Measurements from ENCODE around the gene CYTH1.

CYTH1 gene

DNA sequence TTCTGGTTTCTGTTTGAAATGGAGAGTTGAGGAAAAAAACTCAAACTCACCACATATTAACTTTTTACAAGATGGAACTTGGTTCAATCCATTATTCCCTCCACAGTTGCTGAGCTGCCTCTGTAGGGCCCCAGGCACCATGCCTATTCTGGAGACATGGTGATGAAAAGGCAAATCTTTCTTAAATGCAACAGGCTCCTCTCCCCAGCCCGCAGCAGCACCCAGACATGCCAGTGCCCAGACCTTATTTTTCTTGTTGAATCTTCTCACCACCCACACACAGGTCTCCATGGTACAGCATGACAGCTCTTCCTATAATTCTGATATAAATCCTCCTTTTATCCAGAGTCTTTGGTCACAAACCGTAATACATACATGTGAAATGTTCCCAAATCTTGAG, 7.6 kb downstream of the CYTH1 start (continued):
- TF ChIP-seq ZFP30 (CRISPR knock-in tag; IDR thresholded peaks at IDR 0.05), result no peak

DNA sequence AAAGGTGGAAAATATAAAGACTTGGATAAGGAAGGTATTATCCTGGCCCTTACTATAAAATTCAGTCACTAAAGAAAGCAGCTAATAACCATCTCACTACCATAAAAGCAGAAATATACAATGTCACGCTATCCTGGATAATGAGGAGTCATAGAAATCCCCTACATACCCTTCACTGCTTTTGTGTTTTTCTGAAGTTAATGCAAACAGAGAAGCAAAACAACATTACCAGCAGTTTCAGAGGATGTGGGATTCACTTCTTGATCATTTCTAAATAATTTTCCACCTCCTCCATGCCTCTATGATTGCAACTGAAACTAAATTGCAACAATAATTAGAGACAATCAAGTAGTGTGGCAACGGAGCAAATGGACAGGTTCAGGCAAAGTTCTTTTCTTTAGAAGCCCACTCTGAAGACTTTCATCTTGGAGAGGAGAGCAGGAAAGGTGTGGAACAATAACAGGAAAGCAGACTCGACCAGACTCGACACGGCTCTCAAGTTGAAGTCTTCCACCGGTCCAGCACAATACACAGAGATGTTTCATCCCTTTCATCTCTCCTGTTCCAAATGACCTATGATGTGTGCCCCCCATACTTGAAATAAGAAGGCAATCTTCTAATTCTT, 10.2 kb downstream of the CYTH1 start:
- ATAC-seq, result no peak
- TF ChIP-seq ARNTL (CRISPR knock-in tag; IDR thresholded peaks at IDR 0.05; ENCODE audit: borderline replicate concordance, low read depth) (no peak), ISL1 (CRISPR knock-in tag; IDR thresholded peaks at IDR 0.05) (no peak), ZFP3 (CRISPR knock-in tag; IDR thresholded peaks at IDR 0.05) (no peak), ESRRG (CRISPR knock-in tag; IDR thresholded peaks at IDR 0.05) (no peak), ZNF8 (CRISPR knock-in tag; IDR thresholded peaks at IDR 0.05) (no peak), ZFP30 (CRISPR knock-in tag; IDR thresholded peaks at IDR 0.05) (no peak)
- TF ChIP-seq, protein P1, sequence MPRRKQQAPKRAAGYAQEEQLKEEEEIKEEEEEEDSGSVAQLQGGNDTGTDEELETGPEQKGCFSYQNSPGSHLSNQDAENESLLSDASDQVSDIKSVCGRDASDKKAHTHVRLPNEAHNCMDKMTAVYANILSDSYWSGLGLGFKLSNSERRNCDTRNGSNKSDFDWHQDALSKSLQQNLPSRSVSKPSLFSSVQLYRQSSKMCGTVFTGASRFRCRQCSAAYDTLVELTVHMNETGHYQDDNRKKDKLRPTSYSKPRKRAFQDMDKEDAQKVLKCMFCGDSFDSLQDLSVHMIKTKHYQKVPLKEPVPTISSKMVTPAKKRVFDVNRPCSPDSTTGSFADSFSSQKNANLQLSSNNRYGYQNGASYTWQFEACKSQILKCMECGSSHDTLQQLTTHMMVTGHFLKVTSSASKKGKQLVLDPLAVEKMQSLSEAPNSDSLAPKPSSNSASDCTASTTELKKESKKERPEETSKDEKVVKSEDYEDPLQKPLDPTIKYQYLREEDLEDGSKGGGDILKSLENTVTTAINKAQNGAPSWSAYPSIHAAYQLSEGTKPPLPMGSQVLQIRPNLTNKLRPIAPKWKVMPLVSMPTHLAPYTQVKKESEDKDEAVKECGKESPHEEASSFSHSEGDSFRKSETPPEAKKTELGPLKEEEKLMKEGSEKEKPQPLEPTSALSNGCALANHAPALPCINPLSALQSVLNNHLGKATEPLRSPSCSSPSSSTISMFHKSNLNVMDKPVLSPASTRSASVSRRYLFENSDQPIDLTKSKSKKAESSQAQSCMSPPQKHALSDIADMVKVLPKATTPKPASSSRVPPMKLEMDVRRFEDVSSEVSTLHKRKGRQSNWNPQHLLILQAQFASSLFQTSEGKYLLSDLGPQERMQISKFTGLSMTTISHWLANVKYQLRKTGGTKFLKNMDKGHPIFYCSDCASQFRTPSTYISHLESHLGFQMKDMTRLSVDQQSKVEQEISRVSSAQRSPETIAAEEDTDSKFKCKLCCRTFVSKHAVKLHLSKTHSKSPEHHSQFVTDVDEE (CRISPR knock-in tag; IDR thresholded peaks at IDR 0.05), result no peak
- TF ChIP-seq, protein P2, sequence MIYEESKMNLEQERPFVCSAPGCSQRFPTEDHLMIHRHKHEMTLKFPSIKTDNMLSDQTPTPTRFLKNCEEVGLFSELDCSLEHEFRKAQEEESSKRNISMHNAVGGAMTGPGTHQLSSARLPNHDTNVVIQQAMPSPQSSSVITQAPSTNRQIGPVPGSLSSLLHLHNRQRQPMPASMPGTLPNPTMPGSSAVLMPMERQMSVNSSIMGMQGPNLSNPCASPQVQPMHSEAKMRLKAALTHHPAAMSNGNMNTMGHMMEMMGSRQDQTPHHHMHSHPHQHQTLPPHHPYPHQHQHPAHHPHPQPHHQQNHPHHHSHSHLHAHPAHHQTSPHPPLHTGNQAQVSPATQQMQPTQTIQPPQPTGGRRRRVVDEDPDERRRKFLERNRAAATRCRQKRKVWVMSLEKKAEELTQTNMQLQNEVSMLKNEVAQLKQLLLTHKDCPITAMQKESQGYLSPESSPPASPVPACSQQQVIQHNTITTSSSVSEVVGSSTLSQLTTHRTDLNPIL (CRISPR knock-in tag; IDR thresholded peaks at IDR 0.05; ENCODE audit: low read depth), result no peak

DNA sequence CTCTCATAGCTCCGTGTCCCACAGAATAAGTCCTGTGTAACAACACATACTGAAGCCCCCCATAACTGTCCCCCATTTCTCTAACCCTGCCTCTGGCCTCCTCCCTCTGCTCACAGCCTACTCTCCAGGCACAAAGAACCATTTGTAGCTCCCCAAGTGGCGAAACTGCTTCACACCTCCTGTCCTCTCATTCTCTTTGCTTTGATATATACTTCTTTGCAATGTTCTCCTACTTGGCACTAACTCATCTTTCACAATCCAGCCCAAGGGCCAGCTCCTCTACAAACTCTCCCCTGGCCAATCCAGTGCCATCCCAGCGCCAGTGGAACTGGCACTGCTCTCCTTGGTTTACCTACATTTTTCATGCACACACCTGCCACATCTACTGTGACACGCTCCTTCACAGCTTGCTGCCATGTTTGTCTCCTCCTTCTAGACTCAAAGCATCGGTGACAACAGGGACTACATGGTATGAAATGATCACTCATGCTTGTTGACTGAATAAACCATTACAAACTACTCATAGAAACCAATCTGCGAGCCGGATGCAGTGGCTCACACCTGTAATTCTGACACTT, 12.8 kb downstream of the CYTH1 start:
- TF ChIP-seq, protein P3, sequence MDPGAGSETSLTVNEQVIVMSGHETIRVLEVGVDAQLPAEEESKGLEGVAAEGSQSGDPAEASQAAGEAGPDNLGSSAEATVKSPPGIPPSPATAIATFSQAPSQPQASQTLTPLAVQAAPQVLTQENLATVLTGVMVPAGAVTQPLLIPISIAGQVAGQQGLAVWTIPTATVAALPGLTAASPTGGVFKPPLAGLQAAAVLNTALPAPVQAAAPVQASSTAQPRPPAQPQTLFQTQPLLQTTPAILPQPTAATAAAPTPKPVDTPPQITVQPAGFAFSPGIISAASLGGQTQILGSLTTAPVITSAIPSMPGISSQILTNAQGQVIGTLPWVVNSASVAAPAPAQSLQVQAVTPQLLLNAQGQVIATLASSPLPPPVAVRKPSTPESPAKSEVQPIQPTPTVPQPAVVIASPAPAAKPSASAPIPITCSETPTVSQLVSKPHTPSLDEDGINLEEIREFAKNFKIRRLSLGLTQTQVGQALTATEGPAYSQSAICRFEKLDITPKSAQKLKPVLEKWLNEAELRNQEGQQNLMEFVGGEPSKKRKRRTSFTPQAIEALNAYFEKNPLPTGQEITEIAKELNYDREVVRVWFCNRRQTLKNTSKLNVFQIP (CRISPR knock-in tag; IDR thresholded peaks at IDR 0.05; ENCODE audit: borderline replicate concordance, low read depth), result no peak
- TF ChIP-seq GLIS3 (CRISPR knock-in tag; IDR thresholded peaks at IDR 0.05) (no peak), TOX (CRISPR knock-in tag; IDR thresholded peaks at IDR 0.05; ENCODE audit: borderline replicate concordance) (no peak), ARNTL (CRISPR knock-in tag; IDR thresholded peaks at IDR 0.05; ENCODE audit: borderline replicate concordance, low read depth) (no peak), CSDC2 (CRISPR knock-in tag; IDR thresholded peaks at IDR 0.05) (no peak), ZNF70 (CRISPR knock-in tag; IDR thresholded peaks at IDR 0.05) (no peak), ZNF565 (CRISPR knock-in tag; conservative IDR thresholded peaks at IDR 0.05; ENCODE audit: low read depth) (no peak), SNAI2 (CRISPR knock-in tag; IDR thresholded peaks at IDR 0.05) (no peak), RARB (CRISPR knock-in tag; IDR thresholded peaks at IDR 0.05) (no peak), ZFP3 (CRISPR knock-in tag; IDR thresholded peaks at IDR 0.05) (no peak), ESRRG (CRISPR knock-in tag; IDR thresholded peaks at IDR 0.05) (no peak), ZNF8 (CRISPR knock-in tag; IDR thresholded peaks at IDR 0.05) (no peak)
- TF ChIP-seq, protein P4, sequence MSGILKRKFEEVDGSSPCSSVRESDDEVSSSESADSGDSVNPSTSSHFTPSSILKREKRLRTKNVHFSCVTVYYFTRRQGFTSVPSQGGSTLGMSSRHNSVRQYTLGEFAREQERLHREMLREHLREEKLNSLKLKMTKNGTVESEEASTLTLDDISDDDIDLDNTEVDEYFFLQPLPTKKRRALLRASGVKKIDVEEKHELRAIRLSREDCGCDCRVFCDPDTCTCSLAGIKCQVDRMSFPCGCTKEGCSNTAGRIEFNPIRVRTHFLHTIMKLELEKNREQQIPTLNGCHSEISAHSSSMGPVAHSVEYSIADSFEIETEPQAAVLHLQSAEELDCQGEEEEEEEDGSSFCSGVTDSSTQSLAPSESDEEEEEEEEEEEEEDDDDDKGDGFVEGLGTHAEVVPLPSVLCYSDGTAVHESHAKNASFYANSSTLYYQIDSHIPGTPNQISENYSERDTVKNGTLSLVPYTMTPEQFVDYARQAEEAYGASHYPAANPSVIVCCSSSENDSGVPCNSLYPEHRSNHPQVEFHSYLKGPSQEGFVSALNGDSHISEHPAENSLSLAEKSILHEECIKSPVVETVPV (CRISPR knock-in tag; IDR thresholded peaks at IDR 0.05), result no peak
- TF ChIP-seq, protein P5, sequence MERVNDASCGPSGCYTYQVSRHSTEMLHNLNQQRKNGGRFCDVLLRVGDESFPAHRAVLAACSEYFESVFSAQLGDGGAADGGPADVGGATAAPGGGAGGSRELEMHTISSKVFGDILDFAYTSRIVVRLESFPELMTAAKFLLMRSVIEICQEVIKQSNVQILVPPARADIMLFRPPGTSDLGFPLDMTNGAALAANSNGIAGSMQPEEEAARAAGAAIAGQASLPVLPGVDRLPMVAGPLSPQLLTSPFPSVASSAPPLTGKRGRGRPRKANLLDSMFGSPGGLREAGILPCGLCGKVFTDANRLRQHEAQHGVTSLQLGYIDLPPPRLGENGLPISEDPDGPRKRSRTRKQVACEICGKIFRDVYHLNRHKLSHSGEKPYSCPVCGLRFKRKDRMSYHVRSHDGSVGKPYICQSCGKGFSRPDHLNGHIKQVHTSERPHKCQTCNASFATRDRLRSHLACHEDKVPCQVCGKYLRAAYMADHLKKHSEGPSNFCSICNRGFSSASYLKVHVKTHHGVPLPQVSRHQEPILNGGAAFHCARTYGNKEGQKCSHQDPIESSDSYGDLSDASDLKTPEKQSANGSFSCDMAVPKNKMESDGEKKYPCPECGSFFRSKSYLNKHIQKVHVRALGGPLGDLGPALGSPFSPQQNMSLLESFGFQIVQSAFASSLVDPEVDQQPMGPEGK (CRISPR knock-in tag; IDR thresholded peaks at IDR 0.05; ENCODE audit: borderline replicate concordance), result no peak
- TF ChIP-seq, protein P1 (CRISPR knock-in tag; IDR thresholded peaks at IDR 0.05), result no peak
- ATAC-seq, result no peak

Measured in SK-N-SH treated with all-trans-retinoic acid at 6 μM for 48 hours (cell line).